ENCODE results near the gene E2F4.
A peak's percentile ranks its signal among the peaks of the same experiment; 100 is the strongest.

E2F4 gene

DNA sequence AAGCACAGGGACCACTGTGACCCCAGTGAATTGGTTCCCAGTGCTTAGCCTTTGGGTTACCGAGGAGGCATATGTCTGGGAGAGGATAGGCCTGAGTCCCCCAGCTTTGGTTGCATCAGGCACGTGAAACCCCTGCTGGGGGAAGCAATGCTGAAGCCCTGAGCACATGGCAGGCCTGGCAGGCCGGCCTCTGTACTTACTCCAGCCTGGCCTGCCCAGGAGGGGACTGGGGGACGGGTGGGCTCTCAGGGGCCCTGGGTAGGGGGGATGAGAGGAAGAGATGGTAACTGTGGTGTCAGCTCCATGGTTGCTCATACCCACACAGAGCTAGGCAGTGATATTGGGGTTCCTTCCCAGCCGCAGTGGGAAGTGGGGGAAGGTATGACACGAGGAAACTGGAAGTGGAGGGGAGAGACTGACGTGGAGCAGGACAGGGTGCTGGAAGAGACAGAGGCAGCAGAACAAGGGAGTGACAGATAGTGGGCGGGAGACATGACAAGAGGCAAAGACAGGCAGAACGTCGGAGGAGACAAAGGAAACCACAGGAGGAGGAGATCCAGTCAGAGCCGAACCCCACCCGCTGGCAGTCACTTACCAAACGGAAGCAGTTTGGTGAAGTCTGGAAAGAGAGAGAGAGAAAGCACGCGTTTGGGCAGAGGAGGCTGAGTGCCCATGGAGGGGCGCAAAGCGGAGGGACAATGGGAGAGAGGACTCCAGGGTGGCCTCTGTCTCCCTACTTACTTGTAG is 44.0 kb downstream of the E2F4 start:
- DNase-seq (ENCODE audit: low read depth): peak; percentile 46

DNA sequence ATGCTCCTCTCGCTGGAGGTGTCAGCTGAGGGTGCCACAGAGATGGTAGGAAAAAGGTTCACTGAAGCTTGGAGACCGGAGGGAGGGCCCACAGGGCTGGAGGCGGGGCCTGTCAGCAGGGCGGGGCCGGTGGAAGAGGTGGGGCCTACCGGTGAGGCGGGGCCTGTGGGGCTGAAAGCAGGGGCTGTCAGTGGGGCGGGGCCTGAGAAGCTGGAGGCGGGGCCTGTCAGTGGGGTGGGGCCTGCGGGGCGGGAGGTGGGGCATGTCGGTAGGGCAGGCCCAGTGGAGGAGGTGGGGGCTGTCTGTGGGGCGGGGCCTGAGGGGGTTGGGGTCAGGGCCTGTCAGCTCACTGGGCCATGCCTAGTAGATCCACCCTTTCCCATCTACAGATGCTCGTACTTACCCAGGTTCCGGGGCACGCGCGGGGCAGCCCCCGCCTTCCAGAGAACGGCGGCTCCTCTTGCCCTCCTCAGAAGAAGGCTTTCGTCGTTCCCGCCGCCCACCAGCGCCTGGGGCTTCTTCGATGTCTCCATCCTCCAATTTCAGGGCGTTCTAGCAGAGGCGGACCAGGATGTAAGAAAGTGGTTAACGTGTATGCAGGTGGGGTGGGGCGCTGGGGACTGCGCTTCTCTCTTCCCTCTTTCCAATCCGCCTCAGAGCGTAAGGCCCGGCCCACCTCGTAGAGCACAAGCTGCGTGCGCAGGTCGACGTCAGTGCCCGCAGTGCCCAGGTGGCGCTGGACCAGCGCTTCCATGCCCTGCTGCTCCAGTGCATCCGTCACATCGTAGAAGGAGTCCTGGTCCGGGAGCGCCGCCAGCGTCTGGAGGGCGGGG is 44.8 kb downstream of the E2F4 start:
- DNase-seq (ENCODE audit: low read depth): peak; percentile 66

DNA sequence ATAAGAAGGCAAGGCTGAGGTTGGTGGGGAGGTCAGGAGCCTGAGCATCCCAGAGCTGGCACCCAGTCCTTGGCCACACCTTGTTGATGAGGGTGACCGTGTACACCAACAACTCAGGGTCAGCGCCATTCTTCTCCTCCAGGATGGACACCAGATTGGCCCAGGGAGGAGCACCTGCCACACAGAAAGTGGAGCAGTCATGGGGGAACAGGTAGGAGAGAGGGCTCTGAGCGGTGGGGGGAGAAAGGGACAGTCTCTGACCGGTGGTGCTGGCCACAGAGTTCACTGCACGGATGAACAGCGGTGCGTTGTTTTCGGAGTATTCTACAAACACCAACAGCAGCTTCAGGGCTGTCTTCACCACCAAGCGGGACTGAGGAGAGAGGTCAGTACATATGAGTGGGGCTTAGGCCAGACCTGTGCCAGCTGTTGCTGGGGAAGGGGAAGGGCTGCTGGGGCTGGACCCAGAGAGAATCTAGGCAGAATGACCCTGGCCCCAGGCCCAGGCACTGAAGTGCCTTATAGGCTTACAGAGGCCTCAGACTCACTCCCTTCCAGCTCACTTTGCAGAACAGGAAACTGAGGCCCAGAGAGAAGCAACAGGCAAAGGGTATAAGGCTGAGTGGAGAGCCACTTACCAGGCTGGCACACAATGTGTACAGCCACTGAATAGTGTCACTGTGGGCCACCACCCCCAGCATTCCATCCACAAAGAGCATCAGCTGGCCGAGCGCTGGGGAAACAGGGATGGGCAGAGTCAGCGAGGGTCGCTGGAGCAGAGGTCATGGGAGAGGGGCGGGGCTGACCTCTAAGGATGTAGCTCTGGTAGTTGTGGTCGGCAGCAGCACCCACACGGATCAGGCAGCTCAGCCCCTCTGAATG is 45.7 kb downstream of the E2F4 start:
- DNase-seq (ENCODE audit: low read depth): no peak

DNA sequence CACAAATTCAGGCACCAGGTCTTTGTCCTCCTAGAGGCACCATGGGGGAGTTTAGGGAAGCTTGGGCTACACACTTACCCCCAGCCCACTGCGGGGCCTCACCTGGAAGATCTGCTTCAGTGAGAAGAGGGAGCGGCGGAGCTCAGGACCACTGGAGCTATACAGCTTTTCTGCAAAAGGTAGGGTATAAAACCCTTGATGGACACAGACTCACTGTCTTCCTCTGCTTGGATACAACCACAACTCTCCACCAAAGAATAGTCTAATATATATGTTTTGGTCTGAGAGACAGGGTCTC is 46.3 kb downstream of the E2F4 start:
- DNase-seq (ENCODE audit: low read depth): no peak

DNA sequence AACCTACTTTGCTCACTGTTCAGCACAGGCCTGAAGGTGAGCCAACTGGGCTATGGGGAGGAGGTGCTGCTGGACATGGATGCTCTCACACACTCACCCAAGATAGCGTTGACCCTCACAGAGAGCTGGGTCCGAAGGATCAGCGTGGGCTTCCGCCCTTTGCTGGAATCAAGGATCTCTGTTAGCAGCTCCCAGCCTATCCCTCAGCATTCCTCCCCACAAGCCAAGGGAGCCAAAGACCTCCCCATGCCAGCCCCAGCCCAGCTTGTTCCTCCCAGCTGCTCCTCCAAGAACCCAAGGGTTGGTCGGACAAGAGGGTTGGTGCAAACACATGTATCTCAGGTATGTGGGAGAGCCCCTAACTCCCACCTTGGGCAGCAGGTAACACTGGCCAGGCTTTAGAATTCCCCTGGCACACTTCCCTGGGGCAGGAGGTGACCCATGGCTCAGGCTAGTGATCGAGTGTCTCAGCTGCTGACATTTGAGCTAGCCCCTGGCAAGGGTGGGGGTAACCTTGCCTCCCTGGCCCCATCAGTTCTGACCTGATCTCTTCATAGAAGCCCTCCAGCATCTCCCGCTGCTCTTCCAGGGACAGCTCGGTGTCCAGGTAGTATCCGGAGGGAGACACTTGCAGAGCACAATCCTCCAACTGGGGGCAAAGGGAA is 47.0 kb downstream of the E2F4 start:
- no peak for DNase-seq (ENCODE audit: low read depth)

DNA sequence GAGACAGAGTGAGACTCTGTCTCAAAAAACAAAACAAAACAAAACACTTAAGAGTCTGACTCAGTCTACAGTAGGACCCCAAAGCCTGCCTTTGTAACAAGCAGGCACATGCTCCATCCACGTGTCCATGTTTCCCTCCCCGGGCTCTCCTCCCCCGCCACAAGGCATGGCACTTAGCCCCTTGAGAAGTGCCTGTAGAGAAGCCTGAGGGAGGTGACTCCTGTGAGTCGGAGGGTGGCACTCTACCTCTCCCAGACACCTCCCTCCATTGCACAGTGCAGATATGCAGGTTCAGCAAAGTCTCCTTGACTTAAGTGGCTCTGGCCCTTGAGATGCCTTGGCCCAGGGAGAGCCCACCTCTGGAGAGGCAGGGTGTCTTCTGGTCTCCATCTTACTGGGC is 48.6 kb downstream of the E2F4 start:
- DNase-seq (ENCODE audit: low read depth): no peak

DNA sequence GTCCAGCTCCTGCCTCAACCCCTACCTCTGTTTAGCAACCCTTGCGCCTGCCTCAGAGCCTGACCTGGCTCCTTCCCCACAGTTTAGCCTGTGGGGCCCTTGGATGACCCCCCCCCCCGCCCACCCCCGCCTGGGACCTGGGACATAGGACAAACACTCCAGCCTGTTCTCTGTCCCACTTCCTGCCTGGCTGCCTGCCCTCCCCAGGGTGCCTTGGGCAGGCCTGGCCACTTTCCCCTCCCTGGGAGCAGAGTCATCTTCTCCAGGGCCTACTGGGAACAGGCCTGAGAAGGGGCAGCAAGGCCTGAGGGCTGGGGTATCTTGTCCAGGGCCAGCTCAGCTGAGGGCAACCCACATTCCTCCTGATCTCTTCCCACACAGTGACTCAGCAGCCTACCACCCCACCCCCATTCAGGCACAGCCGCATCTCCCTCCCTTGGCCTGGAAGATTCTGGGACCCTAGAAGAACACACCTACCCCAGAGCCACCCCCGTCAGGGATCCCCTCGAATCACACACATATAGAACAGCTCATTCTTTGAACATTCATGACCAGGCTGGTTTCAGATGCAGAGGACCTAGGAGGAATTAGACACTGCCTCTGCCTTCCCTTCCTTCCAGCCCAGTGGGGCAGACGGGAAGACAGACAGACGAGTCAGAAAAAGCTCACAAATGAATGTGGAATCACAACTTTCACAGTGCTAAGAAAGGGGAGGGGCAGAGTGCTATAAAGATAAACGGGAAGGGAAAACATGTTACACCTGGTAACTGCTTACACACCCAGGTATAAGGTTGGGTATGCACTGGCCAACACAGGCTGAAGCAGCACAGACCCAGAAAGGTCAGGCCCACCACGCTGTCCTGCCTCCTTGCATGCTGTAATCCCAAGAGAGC is 49.3 kb downstream of the E2F4 start:
- no peak for DNase-seq (ENCODE audit: low read depth)

DNA sequence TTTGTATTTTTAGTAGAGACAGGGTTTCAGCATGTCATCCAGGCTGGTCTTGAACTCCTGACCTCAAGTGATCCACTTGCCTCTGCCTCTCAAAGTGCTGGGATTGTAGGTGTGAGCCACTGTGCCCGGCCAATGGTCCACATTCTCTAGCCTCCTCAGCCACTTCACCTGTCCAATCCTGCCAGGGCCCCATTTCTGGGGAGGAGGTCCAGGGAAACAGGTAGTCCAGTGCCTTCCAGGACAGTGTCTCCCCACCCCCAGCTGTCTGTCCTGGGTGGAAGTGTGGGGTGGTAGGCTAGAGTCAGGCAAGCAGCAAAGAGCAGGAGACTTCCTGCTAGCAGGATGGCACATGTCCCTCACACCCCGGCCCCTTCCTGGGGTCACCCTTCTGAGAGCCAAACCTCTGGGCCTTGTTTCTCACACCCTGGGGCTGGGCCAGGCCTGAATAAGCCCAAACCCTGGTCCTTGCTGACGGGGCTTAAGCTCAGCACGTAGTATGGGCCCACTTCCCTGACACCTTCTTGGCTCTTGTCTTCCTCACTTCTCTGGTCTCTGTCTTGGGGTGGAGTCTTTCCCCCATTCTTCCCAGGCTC is 50.3 kb downstream of the E2F4 start:
- no peak for DNase-seq (ENCODE audit: low read depth)

DNA sequence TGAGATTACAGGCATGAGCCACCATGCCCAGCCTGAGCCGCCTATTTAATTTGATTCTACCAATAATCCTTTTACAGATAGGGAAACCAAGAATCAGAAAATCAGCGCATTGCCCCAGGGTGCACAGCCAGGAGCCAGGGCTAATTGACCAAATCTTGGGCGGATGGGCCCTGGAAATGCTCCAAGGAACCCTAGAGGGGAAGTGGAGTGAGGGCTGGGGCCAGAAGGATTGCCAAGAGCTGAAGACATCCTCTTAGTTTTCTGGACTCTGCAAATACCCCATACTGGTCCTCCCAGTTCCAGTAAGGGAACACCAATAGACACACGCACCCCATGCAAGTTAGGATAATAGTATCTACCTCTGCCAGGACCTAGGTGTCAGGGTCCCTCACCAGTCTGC is 51.5 kb downstream of the E2F4 start:
- no peak for DNase-seq (ENCODE audit: low read depth)

DNA sequence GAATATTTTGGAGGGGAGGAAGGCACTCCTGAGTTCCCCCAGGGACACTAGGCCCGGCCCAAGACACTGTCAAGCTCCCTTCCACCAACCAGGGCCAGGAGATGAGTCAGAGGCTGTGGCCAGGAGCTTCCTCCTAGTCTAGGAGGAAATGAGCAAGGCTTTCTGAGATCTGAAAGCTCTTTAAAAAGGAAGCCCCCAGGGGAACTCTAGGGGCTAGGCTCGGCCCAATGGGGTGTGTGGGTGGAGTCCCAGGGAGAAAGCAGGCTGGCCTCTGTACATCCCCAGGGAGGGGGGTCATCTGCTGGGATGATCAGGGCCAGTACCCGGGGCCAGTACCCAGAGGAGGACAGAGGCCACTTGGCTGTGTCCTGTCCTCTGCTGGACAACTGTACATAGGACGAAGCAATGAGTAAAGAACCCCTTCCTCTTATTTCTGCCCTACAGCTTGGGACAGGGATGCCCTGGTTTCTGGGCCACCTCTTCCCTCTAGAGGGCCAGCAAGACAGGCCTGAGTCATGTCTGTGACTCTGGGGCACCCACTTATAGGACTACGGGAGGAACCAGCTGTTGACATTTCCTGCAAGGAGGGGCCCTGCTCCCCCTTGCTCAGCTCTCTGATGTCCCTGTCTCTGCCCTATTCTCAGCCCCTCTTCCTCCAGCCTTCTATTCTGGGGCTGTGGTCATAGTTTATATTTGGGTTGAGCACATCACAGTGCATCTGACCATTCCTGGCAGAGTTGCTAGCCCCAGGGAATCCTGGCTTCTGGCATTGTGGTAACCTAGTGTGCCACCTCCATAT is 52.6 kb downstream of the E2F4 start:
- peak; percentile 71 for DNase-seq (ENCODE audit: low read depth)

DNA sequence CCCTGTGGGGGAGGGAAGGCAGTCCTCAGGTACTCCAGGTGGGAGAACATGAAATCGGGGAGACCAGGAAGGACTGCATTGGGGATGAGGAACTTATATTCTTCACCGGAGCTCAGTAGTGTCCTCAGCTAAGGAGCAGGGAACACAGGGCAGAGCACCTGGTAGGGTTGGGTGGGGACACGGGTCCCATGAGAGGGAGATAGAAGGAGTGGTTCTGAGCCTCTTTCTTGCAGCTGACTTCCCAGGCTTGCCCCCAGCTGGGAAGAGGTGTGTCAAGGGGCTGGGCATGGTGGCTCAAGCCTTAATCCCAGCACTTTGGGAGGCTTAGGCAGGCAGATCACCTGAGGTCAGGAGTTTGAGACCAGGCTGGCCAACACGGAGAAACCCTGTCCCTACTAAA is 53.2 kb downstream of the E2F4 start:
- DNase-seq (ENCODE audit: low read depth): no peak

DNA sequence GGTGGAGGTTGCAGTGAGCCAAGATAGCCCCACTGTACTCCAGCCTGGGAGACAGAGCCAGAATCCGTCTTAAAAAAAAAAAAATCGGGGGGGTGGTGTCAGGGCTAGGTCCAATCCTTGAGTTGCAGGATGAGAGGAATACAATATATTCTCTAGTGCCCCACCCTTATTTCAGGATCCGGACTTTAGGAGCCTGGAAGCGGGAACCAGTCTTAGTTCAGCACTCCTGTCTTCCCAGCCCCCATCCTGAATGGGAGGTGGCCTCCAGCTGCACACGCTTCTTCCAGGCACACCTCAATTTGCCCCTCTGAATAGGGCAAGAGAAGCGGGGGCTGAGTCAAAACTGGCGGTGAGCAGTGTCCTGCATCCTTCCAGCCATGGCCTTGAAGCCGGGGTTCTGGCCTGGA is 53.7 kb downstream of the E2F4 start:
- no peak for DNase-seq (ENCODE audit: low read depth)

DNA sequence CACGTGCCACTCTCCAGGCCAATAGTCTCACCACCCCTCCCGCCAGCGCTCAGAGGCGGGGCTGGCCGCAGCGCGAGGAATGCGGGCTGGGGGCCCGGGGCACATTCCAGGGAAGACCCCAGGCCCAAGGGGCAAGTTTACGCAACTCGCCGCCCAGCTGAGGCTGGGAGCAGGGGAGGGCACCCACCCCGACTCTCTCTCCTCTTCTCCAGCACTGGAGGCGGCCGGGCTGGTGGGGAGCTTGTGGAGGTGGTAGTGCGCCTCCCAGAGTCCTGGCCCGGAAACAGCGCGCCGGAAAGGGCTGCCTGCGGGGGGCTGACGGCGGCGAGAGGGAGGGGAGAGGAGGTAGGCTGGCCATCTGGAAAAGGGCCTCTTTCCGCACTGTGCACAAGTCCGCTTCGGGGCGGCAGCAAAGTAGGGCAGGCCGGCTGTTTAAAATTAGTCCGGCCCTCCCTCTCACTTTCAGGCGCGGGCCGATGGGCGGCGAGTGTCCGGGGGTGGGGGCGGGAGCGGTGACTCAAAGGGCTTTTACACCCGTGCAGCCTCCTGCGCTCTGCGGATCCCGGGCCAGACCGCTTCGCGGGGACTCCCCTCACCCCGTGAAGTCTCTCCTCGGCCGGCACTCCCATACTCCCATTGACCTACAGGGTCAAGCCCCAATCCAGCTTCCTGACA is 54.3 kb downstream of the E2F4 start:
- DNase-seq (ENCODE audit: low read depth): no peak

DNA sequence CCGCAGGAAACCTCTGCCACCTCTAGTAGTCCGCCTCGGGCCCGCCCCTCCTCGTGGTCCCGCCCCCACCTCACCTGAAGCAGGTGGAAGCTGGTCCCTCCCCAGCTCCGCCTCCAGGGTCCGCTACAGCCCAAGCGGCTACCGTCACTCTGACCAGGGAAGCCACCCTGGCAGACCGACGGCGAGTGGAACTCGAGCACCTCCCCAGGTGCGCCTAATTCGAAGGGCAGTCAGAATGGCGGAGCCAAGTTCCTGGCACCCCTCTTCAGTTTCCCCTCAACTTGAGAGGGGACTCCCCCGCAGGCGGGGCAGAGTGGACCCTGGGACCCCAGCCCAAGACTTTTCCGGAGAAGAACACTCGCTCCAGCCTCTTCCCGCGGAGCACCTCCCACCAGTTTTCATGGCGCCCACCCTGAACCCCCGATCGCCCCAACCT is 54.8 kb downstream of the E2F4 start:
- DNase-seq (ENCODE audit: low read depth): no peak

DNA sequence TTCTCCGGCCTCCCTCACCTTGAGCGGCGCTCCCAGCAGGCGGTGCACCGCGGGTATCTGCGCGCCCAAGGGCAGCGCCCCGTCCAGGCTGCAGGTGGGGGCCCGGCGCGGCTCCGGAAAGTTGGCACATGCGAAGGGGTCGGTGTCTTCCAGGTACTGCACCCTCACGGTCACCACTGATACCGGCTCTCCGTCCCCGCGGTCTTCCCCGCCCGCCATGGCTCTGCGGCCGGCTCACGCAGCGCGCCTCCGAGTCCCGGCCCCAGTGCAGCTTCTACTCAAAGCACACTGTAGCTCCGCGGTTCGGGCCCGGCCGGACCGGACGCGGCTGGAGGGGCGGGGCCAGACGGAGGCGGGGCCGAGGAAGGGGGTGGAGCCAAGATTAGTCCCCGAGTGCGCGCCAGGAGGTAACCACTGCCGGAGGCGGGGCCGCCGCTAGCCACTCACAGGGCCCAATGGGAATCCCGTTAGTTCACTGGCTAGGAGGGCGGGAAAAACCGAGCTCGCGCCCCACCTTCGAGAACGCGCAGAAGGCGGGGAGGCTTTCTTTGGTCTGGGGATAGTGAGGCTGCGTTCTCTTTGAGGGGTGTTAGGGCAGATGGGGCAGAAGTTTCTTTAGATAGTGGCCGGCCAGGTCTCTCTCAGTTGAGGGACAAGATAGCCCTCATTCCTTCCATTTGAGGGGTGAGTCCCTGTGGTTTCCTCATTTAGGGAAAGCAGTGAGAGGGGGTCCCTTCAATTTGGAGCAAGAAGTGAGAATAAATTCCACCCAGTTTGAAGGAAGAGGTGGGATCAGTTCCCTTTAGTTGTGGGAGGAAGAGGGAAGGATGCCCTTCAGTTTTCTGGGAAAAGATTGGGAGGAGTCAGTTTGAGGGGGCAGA is 55.5 kb downstream of the E2F4 start, which contains the start of gene FHOD1:
Gene FHOD1, minus strand, starts transcription at position 290 of the 881 bp plus-strand sequence. Its CDS starts 71 bp downstream, at position 219.
- peak; percentile 96 for DNase-seq (ENCODE audit: low read depth)

DNA sequence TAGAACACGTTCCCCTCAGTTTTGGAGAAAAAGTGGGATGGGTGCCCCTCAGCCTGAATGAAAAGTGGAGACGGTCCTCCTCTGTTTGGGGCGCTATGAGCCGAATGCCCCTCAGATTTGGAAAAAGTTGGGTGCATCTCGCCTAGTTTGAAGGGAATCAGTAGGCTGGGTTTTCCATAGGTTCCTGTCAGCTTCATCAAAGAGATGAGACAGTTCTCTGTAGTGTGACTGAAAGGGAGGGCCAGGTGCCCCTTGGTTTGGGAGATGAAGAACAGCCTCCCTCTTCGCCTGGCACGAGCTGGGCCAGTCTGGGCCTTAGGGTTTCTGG is 56.1 kb downstream of the E2F4 start:
- DNase-seq (ENCODE audit: low read depth): no peak

Measured in activated T-helper 9 cell treated with anti-CD3 and anti-CD28 coated beads, Interleukin-2, amount 50 U/mL, for 16 hours (primary cell).